SJCRH30 (cell line): ENCODE results near the gene CYB561D1. TPM values are rescaled to one million over a fixed set of nuclear protein-coding genes. Genes with fewer than 3 reads are reported as not detected.
A peak's percentile ranks its signal among the peaks of the same experiment; 100 is the strongest.

Experiments
- DNase-seq, 2 experiments: peaks; one replicate each; pipeline ENCODE4 v3.0.0-alpha.2; 2015 to 2020
- H3K27ac ChIP-seq: fragments of 250-450 bp; sonication (Bioruptor Pico); 2 replicates; pipeline ENCODE4 v1.5.1; 2020; ENCODE audit warnings: mild to moderate bottlenecking, moderate library complexity
- H3K27me3 ChIP-seq: fragments of 250-450 bp; sonication (Bioruptor Pico); 2 replicates; pipeline ENCODE4 v1.5.1; 2020; ENCODE audit warnings: mild to moderate bottlenecking, moderate library complexity
- H3K36me3 ChIP-seq: fragments of 250-450 bp; sonication (Bioruptor Pico); 2 replicates; pipeline ENCODE4 v1.5.1; 2020; ENCODE audit warnings: mild to moderate bottlenecking, moderate library complexity
- H3K4me1 ChIP-seq: fragments of 250-450 bp; sonication (Bioruptor Pico); 2 replicates; pipeline ENCODE4 v1.5.1; 2020; ENCODE audit warnings: mild to moderate bottlenecking, moderate library complexity
- H3K4me3 ChIP-seq: fragments of 250-450 bp; sonication (Bioruptor Pico); 2 replicates; pipeline ENCODE4 v1.5.1; 2020; ENCODE audit warnings: mild to moderate bottlenecking, moderate library complexity
- H3K9me3 ChIP-seq: fragments of 250-450 bp; sonication (Bioruptor Pico); replicated peaks from 2 replicates; pipeline ENCODE4 v1.5.1; 2020; ENCODE audit warnings: mild to moderate bottlenecking, moderate library complexity
- total RNA-seq: library from RNA; depleted of rRNA; stranded (reverse); fragments of >200 nt; shearing (Covaris generic); gene quantifications from 2 replicates; pipeline ENCODE4 v1.2.3, GENCODE V29; 2014

CYB561D1 gene
- total RNA-seq, 1 experiment from 2014 or later = 9.7 TPM

DNA sequence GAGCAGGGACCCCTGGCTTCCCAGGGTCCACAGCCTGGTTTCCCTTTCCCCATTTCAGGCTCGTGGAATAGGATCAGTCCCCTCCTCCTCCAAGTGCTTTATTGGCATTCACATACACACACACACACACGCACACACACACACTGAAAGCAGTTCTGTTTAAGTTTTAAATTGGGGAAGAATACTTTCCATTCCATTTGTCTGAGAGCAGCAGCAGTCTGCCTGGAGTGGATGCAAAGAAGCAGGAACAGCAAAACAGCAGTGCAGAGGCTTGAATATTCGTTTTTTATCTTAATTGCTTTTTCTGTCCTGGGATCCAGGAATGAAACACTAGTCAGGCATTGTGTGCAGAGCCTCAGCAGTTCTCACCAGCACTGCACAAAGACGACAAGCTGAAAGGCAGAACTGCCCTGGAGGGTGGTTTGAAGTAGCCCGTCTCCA lies 7.1 kb downstream of the CYB561D1 start:
- H3K9me3 ChIP-seq = no peaks in the 10 kb centered on the region
- H3K36me3 ChIP-seq = 0 out of 2 replicates have a peak, but pooled peaks cover 3% of the 10 kb centered on the region
- H3K4me3 ChIP-seq = no peak overlapping the region
- H3K4me1 ChIP-seq = peaks cover 20% of the 10 kb centered on the region
- H3K27ac ChIP-seq = no peak overlapping the region
- no peak for DNase-seq
- no peaks in the 10 kb centered on the region for H3K27me3 ChIP-seq

DNA sequence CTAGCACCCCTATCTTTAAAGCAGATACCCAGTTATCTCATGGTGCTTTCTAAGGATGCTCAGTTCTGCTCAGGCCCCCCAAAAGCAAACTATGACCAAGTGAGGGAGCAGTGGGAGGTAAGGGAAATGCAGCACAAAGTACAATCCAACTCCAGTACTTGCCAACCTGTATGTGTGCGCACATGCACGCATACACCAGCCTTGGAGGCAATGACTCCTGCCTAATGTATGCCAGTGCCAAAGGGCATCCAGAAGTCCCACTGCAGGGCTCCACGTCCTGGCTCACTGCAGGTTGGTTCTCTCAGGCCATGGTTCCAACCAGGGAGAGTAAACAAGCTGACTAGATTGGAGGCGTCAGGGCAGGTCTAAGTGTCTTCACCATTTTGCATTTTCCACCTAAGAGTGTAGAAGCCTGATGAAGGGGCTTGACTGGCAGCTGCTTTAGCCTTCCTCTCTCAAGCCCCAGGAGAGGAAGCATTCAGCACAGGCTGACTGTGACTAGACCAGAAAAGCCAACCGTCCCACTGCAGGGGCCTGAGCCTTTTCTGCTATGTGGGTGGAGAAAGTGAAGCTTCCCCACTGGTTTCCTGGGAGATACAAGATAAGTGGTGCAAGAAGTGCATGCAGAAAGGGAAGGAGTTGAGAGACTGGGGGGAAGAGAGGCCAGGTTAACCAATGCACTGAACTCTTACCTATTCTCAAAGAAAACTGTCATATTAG lies 7.9 kb downstream of the CYB561D1 start:
- Histone ChIP-seq H3K4me1 (peaks cover 20% of the 10 kb centered on the region), H3K36me3 (0 out of 2 replicates have a peak, but pooled peaks cover 3% of the 10 kb centered on the region), H3K4me3 (no peak overlapping the region), H3K27ac (no peak overlapping the region), H3K9me3 (no peaks in the 10 kb centered on the region), H3K27me3 (no peaks in the 10 kb centered on the region)
- no peak for DNase-seq

DNA sequence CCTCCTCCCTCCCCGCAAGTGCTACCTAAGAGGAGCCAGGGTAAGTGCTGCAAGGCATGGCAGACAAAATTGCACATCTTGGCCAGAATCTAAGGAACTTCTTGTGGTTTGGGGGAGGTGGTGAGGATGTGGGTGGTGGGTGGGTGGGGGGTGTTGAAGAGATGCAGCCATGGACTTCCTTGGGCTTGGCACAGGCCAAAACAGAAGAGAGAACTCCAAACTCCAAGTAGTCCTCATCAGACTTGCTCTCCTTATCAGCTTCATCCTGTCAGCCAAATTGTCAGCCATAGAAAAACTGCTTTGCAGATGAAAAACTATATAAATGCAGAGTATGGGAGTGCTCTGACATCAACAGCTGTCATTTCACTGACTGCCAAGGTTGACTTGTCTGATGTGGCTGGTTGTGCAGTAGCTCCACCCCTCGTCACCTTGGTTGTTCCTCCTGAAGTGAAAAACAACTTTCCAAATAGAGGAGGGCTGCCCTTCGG lies 8.5 kb downstream of the CYB561D1 start:
- Histone ChIP-seq H3K4me3 (no peak overlapping the region), H3K36me3 (0 out of 2 replicates have a peak, but pooled peaks cover 3% of the 10 kb centered on the region), H3K9me3 (no peaks in the 10 kb centered on the region), H3K27ac (no peak overlapping the region), H3K27me3 (no peaks in the 10 kb centered on the region), H3K4me1 (peaks cover 20% of the 10 kb centered on the region)
- no peak for DNase-seq

DNA sequence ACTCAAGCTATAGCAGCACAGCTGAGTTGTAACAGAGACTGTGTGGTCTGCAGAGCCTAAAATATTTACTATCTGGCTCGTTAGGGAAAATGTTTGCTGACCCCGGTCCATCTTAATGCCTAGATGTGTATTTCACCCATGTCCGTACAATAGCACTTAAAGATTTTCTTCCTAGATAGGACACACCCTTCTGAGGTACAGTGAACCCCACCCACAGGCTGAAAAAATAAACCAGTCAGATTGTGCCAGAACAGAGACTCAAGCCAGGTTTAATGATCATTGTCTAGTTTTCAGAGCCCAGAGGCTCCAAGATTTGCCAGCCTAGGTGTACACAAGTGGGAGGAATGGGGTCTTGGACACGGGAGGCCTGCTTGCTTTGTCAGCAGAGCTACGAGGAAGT lies 10.0 kb downstream of the CYB561D1 start:
- Histone ChIP-seq H3K4me3 (no peak overlapping the region), H3K27me3 (no peaks in the 10 kb centered on the region), H3K9me3 (no peaks in the 10 kb centered on the region), H3K4me1 (peaks cover 14% of the 10 kb centered on the region), H3K27ac (no peak overlapping the region), H3K36me3 (0 out of 2 replicates have a peak, but pooled peaks cover 3% of the 10 kb centered on the region)
- DNase-seq = no peak

DNA sequence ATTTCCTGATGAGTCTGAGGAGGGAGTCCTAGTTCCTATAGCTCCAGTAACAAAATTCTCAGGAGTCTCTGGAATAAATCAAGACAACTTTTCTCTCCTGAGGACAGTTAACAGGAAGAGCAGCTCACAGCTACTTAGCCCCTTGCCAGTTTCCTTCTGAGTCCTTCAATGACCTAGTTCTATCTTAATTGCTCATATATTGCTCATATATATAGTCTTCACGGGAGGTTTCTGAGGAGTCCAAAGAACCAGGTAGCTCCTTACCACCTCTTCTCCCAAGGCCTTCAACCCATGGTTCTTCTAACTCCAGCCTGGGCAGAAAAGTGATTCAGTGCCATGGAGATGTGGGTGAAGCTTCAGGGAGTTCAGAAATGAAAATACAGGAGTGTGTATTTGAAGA lies 11.1 kb downstream of the CYB561D1 start:
- no peak overlapping the region for H3K4me3 ChIP-seq

DNA sequence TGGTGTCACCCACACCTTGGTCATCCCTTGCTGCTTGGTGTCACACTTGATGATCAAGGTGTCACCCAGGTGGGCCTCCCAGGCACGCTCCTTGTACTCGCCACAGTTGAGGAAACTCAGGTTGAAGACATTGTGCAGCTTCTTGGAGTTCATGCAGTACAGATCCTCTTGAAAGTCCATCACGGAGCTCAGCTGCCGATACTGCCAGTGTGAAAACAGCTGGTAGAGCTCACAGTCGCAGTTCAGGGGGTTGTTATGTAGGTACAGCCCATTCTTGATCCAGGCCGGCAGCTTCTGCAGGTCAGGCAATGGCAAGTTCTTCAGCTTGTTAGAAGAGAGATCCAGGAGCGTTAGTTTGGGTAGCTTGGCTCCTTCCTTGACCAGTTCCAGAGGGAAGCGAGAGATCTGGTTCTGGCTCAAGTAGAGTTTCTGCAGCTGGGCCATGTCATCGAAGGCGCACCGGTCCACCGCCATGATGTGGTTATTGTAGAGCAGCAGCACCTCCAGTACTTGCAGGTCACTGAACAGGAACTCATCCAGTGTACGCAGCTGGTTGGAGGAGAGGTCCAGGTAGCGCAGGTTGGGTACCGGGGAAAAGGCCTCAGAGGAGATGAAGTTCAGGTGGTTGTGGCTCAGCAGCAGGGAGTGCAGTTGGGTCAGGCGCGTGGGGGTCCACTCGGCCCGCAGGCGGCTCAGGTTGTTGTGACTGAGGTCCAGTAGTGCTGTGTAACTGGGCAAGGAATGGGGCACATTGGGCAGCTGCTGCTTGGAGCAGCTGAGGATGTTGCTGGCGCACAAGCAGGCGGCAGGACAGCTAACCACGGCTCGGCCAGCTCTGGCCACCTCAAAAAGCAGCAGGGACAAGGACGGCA lies 14.3 kb downstream of the CYB561D1 start:
- H3K4me1 ChIP-seq = peaks cover 6% of the 10 kb centered on the region
- H3K27ac ChIP-seq = no peak overlapping the region
- no peaks in the 10 kb centered on the region for H3K27me3 ChIP-seq
- H3K4me3 ChIP-seq = no peak overlapping the region
- no peaks in the 10 kb centered on the region for H3K9me3 ChIP-seq
- no peak for DNase-seq
- H3K36me3 ChIP-seq = no peaks in the 10 kb centered on the region

More for the DNA sequence above, 11.1 kb downstream of the CYB561D1 start:
- Histone ChIP-seq H3K36me3 (0 out of 2 replicates have a peak, but pooled peaks cover 3% of the 10 kb centered on the region), H3K4me1 (peaks cover 4% of the 10 kb centered on the region; the same call in 1 of the 2 replicates), H3K27me3 (no peaks in the 10 kb centered on the region), H3K27ac (no peak overlapping the region), H3K9me3 (no peaks in the 10 kb centered on the region)
- DNase-seq = no peak

DNA sequence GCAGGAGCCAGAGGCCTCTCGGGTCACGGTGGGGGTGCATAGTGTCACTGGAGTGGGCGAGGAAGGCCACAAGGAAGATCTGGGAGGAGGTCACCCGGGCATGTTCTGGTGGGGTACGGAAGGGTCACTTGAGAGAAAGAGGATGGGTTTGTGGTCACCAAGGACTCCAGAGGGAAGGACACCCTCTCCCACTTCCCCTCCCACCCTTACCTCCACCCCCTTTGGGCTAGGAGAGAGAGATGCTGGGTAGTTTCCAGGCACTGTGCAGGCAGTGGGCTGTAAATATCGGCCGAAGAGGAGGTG lies 14.9 kb downstream of the CYB561D1 start:
- Histone ChIP-seq H3K4me1 (peaks cover 11% of the 10 kb centered on the region), H3K36me3 (no peaks in the 10 kb centered on the region), H3K27me3 (no peaks in the 10 kb centered on the region), H3K27ac (no peak overlapping the region), H3K9me3 (no peaks in the 10 kb centered on the region), H3K4me3 (no peak overlapping the region)
- no peak for DNase-seq

DNA sequence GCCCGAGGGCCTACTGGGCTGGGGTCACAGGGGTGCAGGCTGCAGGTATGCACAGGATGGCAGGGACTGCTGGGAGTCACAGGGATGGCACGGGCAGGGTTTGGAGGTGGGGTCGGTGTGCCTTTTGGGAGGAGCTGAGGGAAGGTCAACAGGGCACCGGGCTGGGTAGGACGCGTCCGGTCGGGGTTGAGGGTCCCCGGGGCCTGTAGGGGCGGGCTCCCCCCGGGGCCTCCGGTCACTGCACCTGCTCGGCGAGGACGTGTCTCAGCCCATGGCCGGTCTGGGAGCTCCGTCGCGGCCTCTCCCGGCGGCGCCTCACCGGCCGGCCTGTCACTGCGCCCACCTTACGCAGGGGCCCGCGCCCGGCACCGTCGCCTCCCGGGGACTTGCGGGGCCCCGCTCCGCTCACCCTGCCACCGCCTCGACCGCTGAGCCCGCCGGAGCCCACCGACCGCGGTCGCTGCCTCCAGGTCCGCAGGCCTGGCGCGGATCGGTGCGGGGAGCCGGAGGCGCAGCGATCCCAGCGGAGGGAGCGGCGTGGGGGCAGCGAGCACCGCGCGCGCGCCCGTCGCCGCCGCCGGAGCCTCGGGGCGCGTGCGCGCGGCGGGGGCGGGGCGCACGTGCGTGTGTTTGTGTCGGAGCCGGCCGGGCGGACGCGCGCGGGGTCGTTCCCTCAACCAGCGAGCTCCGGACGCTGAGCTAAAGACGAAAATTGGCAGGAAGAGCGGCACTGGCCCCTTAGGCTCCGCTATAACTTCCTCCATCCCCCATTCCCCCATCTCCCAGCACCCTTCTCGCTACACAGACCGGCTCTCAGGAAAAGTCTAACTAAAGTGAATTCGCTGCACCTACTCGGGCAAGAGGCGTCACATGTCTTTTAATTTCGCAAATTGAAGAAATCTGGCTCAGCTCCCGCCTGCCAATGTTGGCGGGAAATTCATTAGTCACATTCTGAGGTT lies 15.6 kb downstream of the CYB561D1 start, which contains the start of gene AMIGO1:
Gene AMIGO1 (minus strand): TSS at position 552 of the 959 bp plus-strand sequence. CDS start 815 bp downstream, outside the sequence.
- Histone ChIP-seq H3K4me1 (peaks cover 17% of the 10 kb centered on the region), H3K9me3 (no peaks in the 10 kb centered on the region), H3K4me3 (no peak within 1 kb of the TSS), H3K27ac (no peak within 1 kb of the TSS), H3K27me3 (no peaks in the 10 kb centered on the region), H3K36me3 (no peaks in the 10 kb centered on the region)
- DNase-seq = no peak

DNA sequence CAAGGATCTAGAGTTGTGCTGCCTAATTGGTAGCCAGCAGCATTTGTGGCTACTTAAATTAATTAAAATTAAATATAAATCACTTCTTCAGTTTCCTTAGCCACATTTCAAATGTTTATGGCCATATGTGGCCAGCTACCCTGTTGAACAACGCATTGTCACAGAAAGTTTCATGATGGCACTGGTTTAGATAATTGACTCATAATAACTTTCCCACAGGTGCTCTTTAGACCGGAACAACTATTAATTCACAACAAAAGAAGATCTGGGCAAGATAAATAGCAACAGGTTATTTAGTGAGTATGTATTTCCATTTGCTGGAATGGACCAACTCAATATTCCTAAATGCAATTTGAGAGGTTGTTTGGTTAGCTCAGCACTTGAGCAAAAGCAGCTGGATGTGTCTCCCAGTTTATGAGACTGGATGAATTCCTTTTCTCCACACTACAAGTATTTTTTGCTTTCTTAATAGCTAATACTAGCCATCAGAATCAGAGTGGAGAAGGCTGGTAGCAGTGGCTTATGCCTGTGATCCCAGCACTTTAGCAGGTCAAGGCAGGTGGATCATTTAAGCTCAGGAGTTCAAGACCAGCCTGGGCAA lies 19.3 kb downstream of the CYB561D1 start:
- Histone ChIP-seq H3K4me3 (no peak overlapping the region), H3K9me3 (no peaks in the 10 kb centered on the region), H3K27me3 (no peaks in the 10 kb centered on the region), H3K4me1 (peaks cover 50% of the 10 kb centered on the region), H3K27ac (no peak overlapping the region), H3K36me3 (no peaks in the 10 kb centered on the region)
- DNase-seq = peak in 1 of 2 experiments; percentile 40

DNA sequence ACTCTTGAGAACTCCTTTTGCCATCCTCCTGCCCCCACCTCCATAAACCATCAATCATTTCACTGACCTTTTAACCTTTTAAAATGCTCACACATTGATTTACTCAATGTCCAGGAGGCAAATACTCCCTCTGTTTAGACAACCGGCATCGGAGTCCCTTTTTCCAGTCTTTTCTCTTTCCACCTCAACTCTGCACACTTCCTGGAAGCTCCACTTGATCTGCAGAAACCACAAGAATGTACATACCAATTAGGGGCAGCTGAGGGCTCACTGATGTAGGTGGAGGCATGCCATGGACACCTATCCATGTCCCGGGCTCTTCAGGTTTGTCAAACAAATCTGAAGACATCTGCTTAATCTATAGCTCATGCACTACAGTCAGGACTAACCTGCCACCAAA lies 21.0 kb downstream of the CYB561D1 start:
- Histone ChIP-seq H3K4me3 (peak overlapping the region; percentile 15; the same call in 1 of the 2 replicates), H3K4me1 (peaks cover 58% of the 10 kb centered on the region), H3K9me3 (no peaks in the 10 kb centered on the region), H3K27ac (peak overlapping the region; percentile 72), H3K36me3 (no peaks in the 10 kb centered on the region), H3K27me3 (no peaks in the 10 kb centered on the region)
- peak; percentile 64 to 74 for DNase-seq

DNA sequence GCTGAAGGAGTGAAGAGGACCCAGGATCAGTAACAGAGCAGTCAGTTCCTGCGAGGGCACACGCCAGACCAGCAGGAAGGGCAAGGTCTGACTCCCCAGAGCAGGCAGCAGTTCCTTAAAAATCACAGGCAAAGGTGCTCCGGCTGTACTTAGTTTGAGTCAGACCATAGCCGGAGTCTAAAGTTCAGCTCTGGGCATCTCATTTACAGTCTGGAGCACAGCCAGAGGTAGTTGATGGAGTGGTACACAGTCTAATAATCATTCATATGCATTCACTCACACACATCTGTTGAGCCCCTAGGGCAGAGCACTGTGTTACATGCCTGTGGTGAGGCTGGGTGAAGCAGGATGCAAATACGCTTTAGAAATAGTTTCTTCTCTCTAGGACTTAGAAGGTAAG lies 23.0 kb downstream of the CYB561D1 start:
- Histone ChIP-seq H3K4me1 (peaks cover 58% of the 10 kb centered on the region), H3K27ac (peak overlapping the region; percentile 61), H3K27me3 (no peaks in the 10 kb centered on the region), H3K9me3 (no peaks in the 10 kb centered on the region), H3K4me3 (no peak overlapping the region), H3K36me3 (no peaks in the 10 kb centered on the region)
- DNase-seq = peak; percentile 88 to 94

DNA sequence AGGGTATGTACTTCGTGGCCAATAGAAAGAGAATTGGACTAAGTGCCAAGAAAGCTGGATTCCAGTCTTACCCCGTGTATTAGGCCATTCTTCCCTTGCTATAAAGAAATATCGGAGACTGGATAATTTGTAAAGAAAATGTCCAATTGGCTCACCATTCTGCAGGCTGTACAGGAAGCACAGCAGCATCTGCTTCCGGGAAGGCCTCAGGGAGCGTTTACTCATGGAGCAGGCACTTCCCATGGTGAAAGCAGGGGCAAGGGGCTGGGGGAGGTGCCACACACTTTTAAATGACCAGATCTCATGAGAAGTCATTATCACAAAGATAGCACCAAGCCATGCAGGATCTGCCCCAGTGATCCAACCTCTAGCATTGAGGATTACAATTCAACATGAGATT lies 23.4 kb downstream of the CYB561D1 start:
- Histone ChIP-seq H3K27me3 (no peaks in the 10 kb centered on the region), H3K27ac (peak overlapping the region; percentile 61)

DNA sequence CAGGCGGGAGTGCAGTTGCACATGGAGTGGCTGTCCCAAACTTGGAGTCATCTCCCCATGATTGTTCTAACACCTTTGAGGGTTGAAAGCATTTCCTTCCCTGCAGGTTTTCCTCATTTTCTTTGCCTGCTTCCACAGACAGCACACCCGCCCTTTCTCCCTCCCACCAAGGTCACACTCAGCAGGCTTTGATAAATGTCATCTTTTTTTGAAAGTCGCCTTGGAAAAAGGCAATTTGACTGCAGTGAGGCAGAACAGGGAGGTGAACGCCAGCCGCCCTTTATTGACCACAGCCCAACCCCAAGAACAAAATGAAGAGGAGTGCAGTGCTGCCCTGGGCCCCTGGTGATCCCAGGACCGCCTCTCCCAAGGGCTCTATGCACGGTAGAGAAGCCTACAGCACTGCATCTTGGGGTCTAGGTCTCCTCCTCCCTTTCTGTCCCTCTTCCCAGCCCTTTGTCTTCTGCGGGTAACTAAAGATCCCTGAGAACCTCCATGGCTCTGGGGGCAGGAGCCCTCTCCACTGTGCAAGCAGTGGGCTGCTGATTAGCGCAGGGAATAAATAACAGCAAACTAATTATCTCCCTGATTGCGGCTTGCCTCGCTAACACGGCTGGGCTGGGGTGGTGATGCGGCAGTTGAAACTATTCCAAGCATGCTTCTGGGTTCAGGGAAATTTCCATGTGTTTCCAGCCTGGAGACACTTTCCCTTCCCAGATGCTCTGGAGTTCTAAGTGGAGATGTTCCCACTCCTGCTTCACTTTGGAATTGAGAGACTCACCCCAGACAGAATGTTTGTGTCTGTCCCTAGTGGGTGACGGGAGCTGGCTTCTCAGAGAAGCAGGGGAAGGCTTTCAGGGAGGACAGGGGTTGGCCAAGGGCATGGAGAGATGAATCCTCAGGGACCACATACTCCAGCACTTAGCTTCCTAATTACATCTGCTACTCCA lies 27.4 kb downstream of the CYB561D1 start:
- H3K9me3 ChIP-seq = no peaks in the 10 kb centered on the region
- H3K27me3 ChIP-seq = no peaks in the 10 kb centered on the region
- no peak for DNase-seq
- no peaks in the 10 kb centered on the region for H3K36me3 ChIP-seq
- no peak overlapping the region for H3K27ac ChIP-seq
- peaks cover 40% of the 10 kb centered on the region for H3K4me1 ChIP-seq
- no peak overlapping the region for H3K4me3 ChIP-seq

More for the DNA sequence above, 23.4 kb downstream of the CYB561D1 start:
- no peak overlapping the region for H3K4me3 ChIP-seq
- no peaks in the 10 kb centered on the region for H3K36me3 ChIP-seq
- peak; percentile 57 to 63 for DNase-seq
- peaks cover 58% of the 10 kb centered on the region for H3K4me1 ChIP-seq
- H3K9me3 ChIP-seq = no peaks in the 10 kb centered on the region
